Breast epithelium (tissue), 4 donors: Measurements from ENCODE around the gene PRKN. TPM values are rescaled to one million over a fixed set of nuclear protein-coding genes. Genes with fewer than 3 reads are reported as not detected.

Source experiments
- DNase-seq, 2 donors: peaks; one replicate each; pipeline ENCODE4 v3.0.0-alpha.2; 2019; ENCODE audit warnings: low spot score in 2 of 2
- H3K27ac ChIP-seq, 2 donors: fragments of 200-600 bp; sonication (generic) in 1 of 2; one replicate each; pipeline ENCODE4 v1.5.1; 2016 to 2019; ENCODE audit warnings: mild to moderate bottlenecking in 1 of 2
- H3K27me3 ChIP-seq, 2 donors: fragments of 200-600 bp; sonication (generic) in 1 of 2; one replicate each; pipeline versions ENCODE4 v1.5.1 to v1.6.0; 2017 to 2019; ENCODE audit warnings: control low read depth in 1 of 2, mild to moderate bottlenecking in 1 of 2
- H3K36me3 ChIP-seq: fragments of 200-600 bp; one replicate; pipeline ENCODE4 v1.5.1; 2019
- H3K4me1 ChIP-seq, 2 donors: fragments of 200-600 bp; sonication (generic); one replicate each; pipeline ENCODE4 v1.5.1; 2016 to 2019; ENCODE audit warnings: control low read depth in 1 of 2
- H3K4me3 ChIP-seq, 3 donors: fragments of 200-600 bp; sonication (generic); 1 replicate in 2 of 3; 2 replicates in 1 of 3; pipeline ENCODE4 v1.5.1; 2016 to 2019; ENCODE audit warnings: mild to moderate bottlenecking in 3 of 3, moderate library complexity in 2 of 3
- H3K9me3 ChIP-seq, 2 donors: fragments of 200-600 bp; sonication (generic) in 1 of 2; one replicate each; pipeline ENCODE4 v1.5.1; 2016 to 2019; ENCODE audit warnings: control low read depth in 1 of 2
- POLR2A ChIP-seq: fragments of 450-650 bp; IDR thresholded peaks from one replicate; pipeline ENCODE4 v1.6.1; 2016; ENCODE audit warnings: antibody characterized with exemption, mild to moderate bottlenecking, moderate library complexity
- POLR2AphosphoS5 ChIP-seq, 3 donors: sonication (generic); formaldehyde crosslinking; IDR thresholded peaks; one replicate each; pipeline ENCODE4 v1.6.1; 2017; ENCODE audit warnings: antibody characterized with exemption in 3 of 3
- intact Hi-C: fragments of 100-400 bp; cut with DNase I; formaldehyde crosslinking; loops from one replicate; pipeline ENCODE4 v1.15.1; 2023; ENCODE audit warnings: low total_unique reads
- total RNA-seq, 3 donors: library from RNA; depleted of rRNA; stranded (reverse); fragments of >200 nt; gene quantifications; one replicate each; pipeline ENCODE4 v1.1.0, GENCODE V29; 2016
- TF ChIP-seq, protein P1 (sequence below), 3 donors: fragments of 450-650 bp; IDR thresholded peaks; one replicate each; pipeline ENCODE4 v1.5.1; 2016 to 2017; ENCODE audit warnings: antibody characterized with exemption in 3 of 3, mild to moderate bottlenecking in 3 of 3, moderate library complexity in 3 of 3

Gene PRKN
- total RNA-seq, 3 donors from 2014 or later, result 7.2 to 19.0 (median 11.2) TPM

DNA sequence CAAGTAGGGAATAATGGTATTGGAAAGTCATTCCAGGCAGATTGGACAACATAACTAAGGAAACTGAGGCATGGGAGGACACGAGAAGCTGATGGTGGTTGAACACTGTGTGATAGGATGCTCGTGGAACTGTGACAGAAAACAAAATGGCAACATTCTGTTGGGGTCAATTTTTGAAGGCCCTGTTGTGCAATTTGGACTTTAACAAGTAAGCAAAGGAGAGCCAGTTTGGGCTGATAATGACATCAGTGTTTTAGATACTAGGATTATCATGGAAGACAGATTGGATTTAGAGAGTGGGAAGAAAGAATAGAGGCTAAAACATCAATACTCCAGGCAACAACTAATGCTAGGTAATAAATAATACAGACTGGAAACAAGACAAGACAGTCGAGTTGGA is 53.1 kb downstream of the PRKN start:
- no peaks in the 10 kb centered on the region for H3K36me3 ChIP-seq

DNA sequence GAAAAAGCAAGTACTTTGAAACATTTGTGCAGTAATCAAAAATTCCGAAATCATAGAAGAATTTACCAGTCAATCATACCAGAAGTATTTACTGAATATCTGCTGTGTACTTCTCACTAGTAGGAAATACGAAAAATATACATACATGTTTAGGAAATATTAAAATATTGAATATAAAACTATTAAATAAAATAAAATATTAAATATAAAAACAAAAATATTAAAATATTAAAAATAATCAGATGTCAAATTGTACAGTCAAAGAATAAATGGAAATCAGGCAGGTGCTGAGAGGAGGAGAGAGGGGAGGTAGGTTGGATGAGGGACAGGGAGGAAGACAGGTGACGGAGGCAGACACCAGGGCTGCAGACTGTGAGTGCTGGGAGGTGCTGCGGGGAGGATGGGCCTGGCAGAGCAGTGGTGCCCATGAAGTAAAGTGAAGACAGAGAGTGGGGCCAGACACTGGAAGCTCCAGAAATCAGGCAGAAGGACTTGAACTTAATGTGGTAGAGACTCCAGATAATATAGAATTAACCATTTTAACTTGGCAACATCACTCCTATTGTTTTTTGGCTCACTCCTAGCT is 55.9 kb downstream of the PRKN start:
- Histone ChIP-seq H3K27me3 (no peaks in the 10 kb centered on the region), H3K27ac (no peak overlapping the region), H3K9me3 (no peaks in the 10 kb centered on the region), H3K36me3 (no peaks in the 10 kb centered on the region), H3K4me3 (no peak overlapping the region), H3K4me1 (no peaks in the 10 kb centered on the region)
- TF ChIP-seq POLR2A (no peak), POLR2AphosphoS5 (IDR thresholded peaks at IDR 0.05) (no peak)
- TF ChIP-seq, protein P1, sequence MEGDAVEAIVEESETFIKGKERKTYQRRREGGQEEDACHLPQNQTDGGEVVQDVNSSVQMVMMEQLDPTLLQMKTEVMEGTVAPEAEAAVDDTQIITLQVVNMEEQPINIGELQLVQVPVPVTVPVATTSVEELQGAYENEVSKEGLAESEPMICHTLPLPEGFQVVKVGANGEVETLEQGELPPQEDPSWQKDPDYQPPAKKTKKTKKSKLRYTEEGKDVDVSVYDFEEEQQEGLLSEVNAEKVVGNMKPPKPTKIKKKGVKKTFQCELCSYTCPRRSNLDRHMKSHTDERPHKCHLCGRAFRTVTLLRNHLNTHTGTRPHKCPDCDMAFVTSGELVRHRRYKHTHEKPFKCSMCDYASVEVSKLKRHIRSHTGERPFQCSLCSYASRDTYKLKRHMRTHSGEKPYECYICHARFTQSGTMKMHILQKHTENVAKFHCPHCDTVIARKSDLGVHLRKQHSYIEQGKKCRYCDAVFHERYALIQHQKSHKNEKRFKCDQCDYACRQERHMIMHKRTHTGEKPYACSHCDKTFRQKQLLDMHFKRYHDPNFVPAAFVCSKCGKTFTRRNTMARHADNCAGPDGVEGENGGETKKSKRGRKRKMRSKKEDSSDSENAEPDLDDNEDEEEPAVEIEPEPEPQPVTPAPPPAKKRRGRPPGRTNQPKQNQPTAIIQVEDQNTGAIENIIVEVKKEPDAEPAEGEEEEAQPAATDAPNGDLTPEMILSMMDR (IDR thresholded peaks at IDR 0.05), result no peak
- intact Hi-C loops, result loop anchor here (10.0 kb wide), 1 partner anchor 1157 kb away; no protein-coding TSS in a partner anchor
- DNase-seq, result no peak

More for the DNA sequence above, 53.1 kb downstream of the PRKN start:
- Histone ChIP-seq H3K9me3 (no peaks in the 10 kb centered on the region), H3K27me3 (no peaks in the 10 kb centered on the region), H3K4me1 (no peaks in the 10 kb centered on the region), H3K27ac (no peak overlapping the region), H3K4me3 (no peak overlapping the region)
- TF ChIP-seq POLR2AphosphoS5 (IDR thresholded peaks at IDR 0.05) (no peak), POLR2A (no peak)
- TF ChIP-seq, protein P1 (IDR thresholded peaks at IDR 0.05), result no peak
- intact Hi-C loops, result loop anchor here (10.0 kb wide), 1 partner anchor 1160 kb away; no protein-coding TSS in a partner anchor
- DNase-seq, result no peak

DNA sequence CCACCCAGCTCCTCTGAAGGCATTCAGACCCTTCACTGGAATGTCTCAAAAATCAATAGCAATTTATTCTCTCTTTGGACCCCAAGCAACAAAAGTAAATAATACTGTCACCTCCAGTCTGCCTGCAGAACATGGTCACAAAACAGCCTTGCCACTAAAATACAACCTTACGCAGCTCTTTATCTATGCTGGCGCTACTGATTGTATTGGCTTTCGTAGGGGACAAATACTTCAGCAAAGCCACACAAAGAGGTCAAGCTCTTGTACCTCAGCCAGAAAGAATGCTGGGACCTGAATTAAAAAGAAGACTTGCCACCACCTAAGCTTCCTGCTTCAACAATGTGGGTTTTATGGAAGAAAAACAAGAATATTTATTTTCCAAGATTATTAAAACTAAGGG is 57.2 kb downstream of the PRKN start:
- TF ChIP-seq POLR2A (no peak), POLR2AphosphoS5 (IDR thresholded peaks at IDR 0.05) (no peak)
- TF ChIP-seq, protein P1 (IDR thresholded peaks at IDR 0.05), result no peak
- no peak overlapping the region for H3K4me3 ChIP-seq

DNA sequence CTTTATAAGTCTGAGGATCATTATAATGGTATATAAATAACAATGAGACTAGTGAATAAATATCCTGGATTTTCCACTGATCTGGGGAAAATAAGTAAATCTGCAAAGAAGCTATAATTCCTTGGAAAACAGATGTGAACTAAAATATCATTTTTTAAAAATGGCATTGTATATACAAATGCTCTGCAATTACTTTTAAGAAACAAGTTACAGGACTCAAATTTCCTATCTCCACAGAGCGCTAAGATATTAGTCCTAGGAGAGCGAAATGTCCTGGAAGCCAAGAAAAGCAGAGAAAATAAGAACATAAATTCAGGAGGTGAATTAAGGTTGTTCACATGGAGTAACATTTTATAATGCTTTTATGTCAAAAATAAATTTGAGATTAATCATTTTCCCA is 61.3 kb downstream of the PRKN start:
- DNase-seq, result no peak
- no peaks in the 10 kb centered on the region for H3K4me1 ChIP-seq
- no peak overlapping the region for H3K4me3 ChIP-seq
- H3K27me3 ChIP-seq, result no peaks in the 10 kb centered on the region
- no peak for TF ChIP-seq POLR2A
- TF ChIP-seq, protein P1 (IDR thresholded peaks at IDR 0.05), result no peak
- TF ChIP-seq POLR2AphosphoS5 (IDR thresholded peaks at IDR 0.05), result no peak
- no peak overlapping the region for H3K27ac ChIP-seq
- intact Hi-C loops, result loop anchor here (5.0 kb wide), 1 partner anchor 414 kb away; no protein-coding TSS in a partner anchor
- H3K36me3 ChIP-seq, result no peaks in the 10 kb centered on the region
- no peaks in the 10 kb centered on the region for H3K9me3 ChIP-seq

More for the DNA sequence above, 57.2 kb downstream of the PRKN start:
- Histone ChIP-seq H3K27ac (no peak overlapping the region), H3K4me1 (no peaks in the 10 kb centered on the region), H3K27me3 (no peaks in the 10 kb centered on the region), H3K36me3 (no peaks in the 10 kb centered on the region), H3K9me3 (no peaks in the 10 kb centered on the region)
- intact Hi-C loops, result loop anchor here (10.0 kb wide), 1 partner anchor 1156 kb away; no protein-coding TSS in a partner anchor
- no peak for DNase-seq

DNA sequence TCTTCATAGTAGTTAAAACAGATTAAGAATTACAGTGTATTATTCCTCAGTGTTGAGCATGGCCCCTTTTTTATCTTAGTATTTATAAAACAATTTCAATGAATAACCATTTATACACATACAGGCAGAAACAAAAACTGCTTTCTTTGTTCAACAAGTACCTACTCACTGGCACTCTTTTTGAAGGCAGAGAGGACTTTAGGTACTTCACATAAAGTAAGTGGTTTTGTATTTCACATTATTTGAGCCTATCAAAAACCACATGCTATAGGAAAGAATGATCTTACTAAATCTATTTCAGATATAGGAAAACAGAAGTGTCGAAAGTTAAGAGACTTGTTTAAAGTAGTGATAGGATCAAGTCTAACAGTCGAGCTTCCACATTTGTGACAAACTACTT is 73.8 kb downstream of the PRKN start:
- DNase-seq, result no peak
- H3K4me1 ChIP-seq, result no peaks in the 10 kb centered on the region
- no peaks in the 10 kb centered on the region for H3K27me3 ChIP-seq
- intact Hi-C loops, result no loop called here
- no peak overlapping the region for H3K4me3 ChIP-seq
- H3K9me3 ChIP-seq, result no peaks in the 10 kb centered on the region
- H3K27ac ChIP-seq, result no peak overlapping the region
- TF ChIP-seq, protein P1 (IDR thresholded peaks at IDR 0.05), result no peak
- TF ChIP-seq POLR2A (no peak), POLR2AphosphoS5 (IDR thresholded peaks at IDR 0.05) (no peak)
- H3K36me3 ChIP-seq, result no peaks in the 10 kb centered on the region
